Ovary (tissue), 3 donors: ENCODE measurements around the gene OGFRL1.

Source experiments
- CTCF ChIP-seq, 3 donors: fragments of 450-650 bp in 2 of 3; fragments of 200-600 bp in 1 of 3; IDR thresholded peaks; one replicate each; pipeline versions ENCODE4 v1.5.1 to v1.8.0; 2016 to 2022; ENCODE audit warnings: antibody characterized with exemption in 3 of 3, mild to moderate bottlenecking in 1 of 3
- EP300 ChIP-seq: sonication (generic); formaldehyde crosslinking; IDR thresholded peaks from one replicate; pipeline ENCODE4 v1.6.1; 2017; ENCODE audit warnings: antibody characterized with exemption
- POLR2A ChIP-seq: fragments of 450-650 bp; IDR thresholded peaks from one replicate; pipeline ENCODE4 v1.6.1; 2017; ENCODE audit warnings: antibody characterized with exemption, mild to moderate bottlenecking, moderate library complexity
- donor health status: DM: no; HTN: no; CAD: no.

GRCh38 chr6:71333050-71333449, 44.4 kb downstream of the OGFRL1 start:
- TF ChIP-seq EP300, result no peak
- TF ChIP-seq CTCF (IDR thresholded peaks at IDR 0.05), result no peak
- no peak for TF ChIP-seq POLR2A
